HL-60/S4 treated with phorbol 12-myristate 13-acetate at 8.2 ng/mL for 4 days and 3 days (cell line): ENCODE data around the gene KSR2.

Experiments used
- in situ Hi-C: fragments of 300-500 bp; cut with MboI; formaldehyde crosslinking; loops from 2 replicates; pipeline ENCODE4 v1.15.0; 2022; ENCODE audit warnings: low sequenced_read_pairs

KSR2 gene

GRCh38 chr12:117516034-117516433, 452.8 kb downstream of the KSR2 start:
- in situ Hi-C loops, result no loop called here

- in situ Hi-C loops, result no loop called here
Observed at GRCh38 chr12:117514016-117514415, 454.8 kb downstream of the KSR2 start.

- in situ Hi-C loops, result no loop called here
Observed at GRCh38 chr12:117513353-117513752, 455.4 kb downstream of the KSR2 start.

GRCh38 chr12:117508468-117508867, 460.3 kb downstream of the KSR2 start:
- in situ Hi-C loops, result no loop called here

GRCh38 chr12:117507548-117507947, 461.2 kb downstream of the KSR2 start:
- in situ Hi-C loops, result no loop called here

- in situ Hi-C loops, result no loop called here
Observed at GRCh38 chr12:117506333-117506732, 462.5 kb downstream of the KSR2 start.

- in situ Hi-C loops, result no loop called here
Observed at GRCh38 chr12:117502633-117503032, 466.2 kb downstream of the KSR2 start.

- in situ Hi-C loops, result no loop called here
Observed at GRCh38 chr12:117502233-117502632, 466.6 kb downstream of the KSR2 start.

- in situ Hi-C loops, result no loop called here
Observed at GRCh38 chr12:117501076-117501869, 467.5 kb downstream of the KSR2 start.

- in situ Hi-C loops, result no loop called here
Observed at GRCh38 chr12:117499759-117500485, 468.9 kb downstream of the KSR2 start.

- in situ Hi-C loops, result no loop called here
Observed at GRCh38 chr12:117498880-117499279, 469.9 kb downstream of the KSR2 start.

GRCh38 chr12:117498256-117498655, 470.5 kb downstream of the KSR2 start:
- in situ Hi-C loops, result no loop called here

GRCh38 chr12:117497407-117497806, 471.4 kb downstream of the KSR2 start:
- in situ Hi-C loops, result no loop called here

- in situ Hi-C loops, result no loop called here
Observed at GRCh38 chr12:117494833-117495655, 473.7 kb downstream of the KSR2 start.

GRCh38 chr12:117491711-117492110, 477.1 kb downstream of the KSR2 start:
- in situ Hi-C loops, result no loop called here

GRCh38 chr12:117490130-117490529, 478.7 kb downstream of the KSR2 start:
- in situ Hi-C loops, result no loop called here

- in situ Hi-C loops, result no loop called here
Observed at GRCh38 chr12:117489671-117490070, 479.1 kb downstream of the KSR2 start.

GRCh38 chr12:117486840-117487659, 481.7 kb downstream of the KSR2 start:
- in situ Hi-C loops, result no loop called here

- in situ Hi-C loops, result no loop called here
Observed at GRCh38 chr12:117485984-117486839, 482.6 kb downstream of the KSR2 start.

GRCh38 chr12:117484901-117485300, 483.9 kb downstream of the KSR2 start:
- in situ Hi-C loops, result no loop called here
